A172 (cell line): ENCODE measurements around the gene RB1. TPM values are rescaled to one million over a fixed set of nuclear protein-coding genes. Genes with fewer than 3 reads are reported as not detected.
"Not testable (repeated sequence)": the region's sequence is repeated elsewhere in the genome, so short reads cannot be mapped to it uniquely, and the experiment has no call there.

Experiments
- DNase-seq: peaks from one replicate; pipeline ENCODE4 v3.0.0-alpha.2; 2015; ENCODE audit warnings: low spot score
- total RNA-seq: library from RNA; depleted of rRNA; stranded (reverse); fragments of >200 nt; shearing (Covaris generic); gene quantifications from 2 replicates; pipeline ENCODE4 v1.2.3, GENCODE V29; 2014

RB1 gene
- total RNA-seq, 1 experiment from 2014 or later, result 57.9 TPM

GRCh38 chr13:48349525-48349924, 46.0 kb downstream of the RB1 start:
- DNase-seq, result no peak

DNA sequence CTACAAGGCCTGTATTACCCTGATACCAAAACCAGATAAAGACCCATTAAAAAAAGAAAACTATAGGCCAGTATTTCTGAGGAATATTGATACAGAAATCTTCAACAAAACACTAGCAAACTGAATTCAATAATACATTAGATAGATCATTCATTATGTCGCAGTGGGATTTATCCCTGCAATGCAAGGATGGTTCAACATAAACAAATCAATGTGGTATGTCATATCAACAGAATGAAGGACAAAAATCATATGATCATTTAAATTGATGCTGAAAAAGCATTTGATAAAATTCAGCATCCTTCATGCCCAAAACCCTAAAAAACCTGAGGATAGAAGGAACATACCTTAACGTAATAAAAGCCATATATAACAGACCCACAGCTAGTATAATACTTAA, 50.0 kb downstream of the RB1 start:
- no peak for DNase-seq

DNA sequence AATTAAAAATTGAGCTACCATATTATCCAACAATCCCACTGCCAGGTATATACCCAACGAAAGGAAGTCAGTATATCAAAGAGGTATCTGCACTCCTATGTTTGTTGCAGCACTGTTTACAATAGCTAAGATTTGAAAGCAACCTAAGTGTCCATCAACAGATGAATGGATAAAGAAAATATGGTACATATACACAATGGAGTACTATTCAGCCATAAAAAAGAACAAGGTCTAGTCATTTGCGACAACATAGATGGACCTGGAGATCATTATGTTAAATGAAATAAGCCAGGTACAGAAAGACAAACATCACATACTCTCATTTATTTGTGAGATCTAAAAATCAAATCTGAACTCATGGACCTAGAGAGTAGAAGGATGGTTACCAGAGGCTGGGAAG, 52.0 kb downstream of the RB1 start:
- DNase-seq, result not testable (repeated sequence)

DNA sequence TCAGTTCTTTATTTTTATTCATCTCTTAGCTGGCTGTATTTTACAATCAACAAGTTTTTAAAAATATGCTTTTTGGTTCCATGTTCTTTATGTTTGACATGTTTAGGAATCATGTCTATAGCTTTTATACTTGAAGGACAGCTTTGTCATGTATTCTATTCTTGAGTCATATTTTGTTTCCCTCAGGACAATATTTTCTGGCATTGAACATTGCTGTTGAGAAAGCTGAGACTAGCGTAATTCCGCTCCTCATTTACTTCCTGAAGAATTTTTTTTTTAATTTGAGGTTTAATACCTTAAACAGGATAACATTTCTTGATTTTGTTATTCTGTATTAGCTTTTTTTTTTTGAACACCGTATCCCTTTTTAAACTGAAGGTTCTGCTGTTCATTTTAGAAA, 53.2 kb downstream of the RB1 start:
- DNase-seq, result no peak

DNA sequence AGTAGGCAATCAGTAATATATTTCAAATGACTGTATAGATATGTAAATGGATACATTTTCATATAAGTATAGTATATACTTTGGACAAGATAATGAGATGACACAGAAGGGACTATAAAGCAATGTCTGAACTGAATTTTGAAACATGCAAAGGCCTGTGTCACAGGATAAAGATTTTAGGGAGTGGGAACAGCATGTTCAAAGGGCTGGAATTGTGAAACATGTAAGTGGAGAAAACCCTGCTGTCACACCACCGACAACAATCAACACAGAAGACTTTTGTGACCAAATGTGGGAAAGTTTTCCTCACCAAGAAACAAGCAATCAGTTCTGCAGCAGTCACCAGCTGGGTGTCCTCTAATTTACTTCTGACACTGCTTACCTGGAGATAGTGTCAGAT, 66.4 kb downstream of the RB1 start:
- no peak for DNase-seq

DNA sequence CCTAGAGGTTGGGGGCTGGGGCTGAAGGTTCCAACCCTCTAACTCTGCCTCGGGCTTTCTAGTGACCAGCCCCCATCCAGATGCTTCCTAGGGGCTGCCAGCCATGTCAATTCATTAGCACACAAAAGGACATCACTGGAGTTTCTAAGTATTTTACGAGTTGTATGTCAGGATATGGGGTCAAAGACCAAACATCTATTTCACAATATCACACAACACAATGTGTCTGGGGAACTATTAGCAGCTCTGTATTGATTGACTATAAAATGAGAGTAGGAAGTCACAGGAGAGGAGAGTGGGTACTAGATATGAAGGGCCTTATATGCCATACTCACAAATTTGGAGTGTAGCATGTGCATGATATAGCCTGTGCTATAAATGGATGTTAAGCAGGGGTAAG, 67.3 kb downstream of the RB1 start:
- DNase-seq, result no peak

- DNase-seq, result no peak
Measured at GRCh38 chr13:48377857-48378256, 74.3 kb downstream of the RB1 start.

DNA sequence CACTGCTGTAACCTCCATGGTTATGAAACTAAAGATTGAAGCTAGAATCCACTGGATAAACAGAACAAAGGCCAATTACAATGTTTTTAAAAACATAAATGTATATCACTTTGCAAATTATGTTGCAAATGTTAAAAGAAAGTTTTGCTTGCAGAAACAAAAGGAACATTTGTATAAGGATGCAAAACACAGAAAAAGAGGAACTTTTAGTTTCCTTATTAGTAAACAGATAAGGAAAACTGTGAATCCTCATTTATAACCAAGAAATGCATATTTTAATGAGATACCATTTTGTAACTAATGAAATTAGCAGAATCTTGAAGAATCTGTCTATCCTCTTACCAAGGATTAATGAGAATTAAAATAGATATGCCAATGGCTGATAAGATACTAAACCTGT, 77.0 kb downstream of the RB1 start:
- DNase-seq, result no peak

DNA sequence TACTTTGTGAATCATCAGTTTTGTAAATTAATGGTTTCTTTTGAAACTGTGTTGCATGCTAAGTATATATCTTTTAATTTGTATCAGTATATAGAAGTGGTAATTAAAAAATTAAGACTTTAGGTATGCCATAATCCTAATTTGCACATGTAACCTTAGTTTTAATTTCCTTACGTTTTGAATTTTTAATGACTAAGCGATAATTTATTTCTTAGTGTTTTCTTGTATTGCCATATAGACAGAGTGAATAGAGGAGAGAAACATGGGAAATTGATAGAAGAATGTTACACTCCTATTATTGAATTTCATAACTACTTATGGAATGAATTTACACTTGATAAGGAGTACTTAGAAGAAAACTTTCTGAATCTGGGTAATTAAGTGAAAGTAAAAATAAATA, 79.8 kb downstream of the RB1 start:
- DNase-seq, result no peak

GRCh38 chr13:48386816-48387215, 83.3 kb downstream of the RB1 start:
- no peak for DNase-seq

DNA sequence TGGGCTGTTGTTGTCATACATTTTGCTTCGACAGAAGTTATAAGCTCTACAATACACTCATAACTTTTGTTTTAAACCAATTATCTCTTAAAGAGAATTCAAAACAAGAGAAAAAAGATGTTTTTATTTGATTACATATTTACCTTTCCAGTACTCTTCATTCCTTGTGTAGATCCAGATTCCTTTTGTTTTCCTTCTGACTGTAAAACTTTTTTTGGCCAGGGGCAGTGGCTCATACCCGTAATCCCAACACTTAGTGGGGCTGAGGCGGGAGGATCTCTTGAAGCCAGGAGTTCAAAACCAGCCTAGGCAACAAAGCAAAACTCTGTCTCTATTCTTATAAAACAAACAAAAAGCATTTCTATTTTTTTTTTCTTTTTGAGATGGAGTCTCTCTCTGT, 87.7 kb downstream of the RB1 start:
- no peak for DNase-seq

DNA sequence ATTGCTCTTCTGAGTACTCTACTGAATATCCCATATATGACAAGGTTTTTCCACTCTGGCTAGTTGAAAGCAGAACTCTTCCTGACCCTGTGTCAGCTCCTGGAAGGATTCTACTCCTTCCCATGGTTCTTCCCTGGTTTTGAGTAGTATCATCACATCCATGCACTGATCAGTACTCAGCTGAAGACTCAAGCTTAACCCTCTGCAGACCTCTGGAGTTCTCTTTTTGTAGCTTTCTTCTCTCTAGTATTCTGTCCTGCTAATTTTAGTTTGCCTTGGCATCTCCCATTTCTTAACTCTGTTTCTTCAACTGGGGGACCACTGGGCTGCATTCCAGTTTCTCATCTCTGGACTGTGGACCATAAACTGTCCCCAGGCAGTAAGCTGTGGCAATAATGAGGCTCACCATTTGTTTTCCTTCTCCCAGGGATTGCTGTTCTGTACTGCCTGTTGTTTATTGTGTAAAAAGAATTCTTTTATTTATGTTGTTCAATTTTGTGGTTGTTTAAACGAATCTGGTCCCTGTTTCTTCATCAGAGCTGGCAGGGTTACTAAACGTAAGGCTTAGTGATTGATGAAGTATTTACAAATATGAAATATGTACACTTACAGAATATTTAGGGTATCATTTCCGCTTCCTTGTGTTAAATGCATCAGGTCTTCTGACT, 89.6 kb downstream of the RB1 start:
- no peak for DNase-seq

- DNase-seq, result no peak
Measured at GRCh38 chr13:48393698-48394085, 90.1 kb downstream of the RB1 start.

GRCh38 chr13:48397744-48398143, 94.2 kb downstream of the RB1 start:
- DNase-seq, result no peak

GRCh38 chr13:48398450-48399095, 95.0 kb downstream of the RB1 start:
- no peak for DNase-seq

DNA sequence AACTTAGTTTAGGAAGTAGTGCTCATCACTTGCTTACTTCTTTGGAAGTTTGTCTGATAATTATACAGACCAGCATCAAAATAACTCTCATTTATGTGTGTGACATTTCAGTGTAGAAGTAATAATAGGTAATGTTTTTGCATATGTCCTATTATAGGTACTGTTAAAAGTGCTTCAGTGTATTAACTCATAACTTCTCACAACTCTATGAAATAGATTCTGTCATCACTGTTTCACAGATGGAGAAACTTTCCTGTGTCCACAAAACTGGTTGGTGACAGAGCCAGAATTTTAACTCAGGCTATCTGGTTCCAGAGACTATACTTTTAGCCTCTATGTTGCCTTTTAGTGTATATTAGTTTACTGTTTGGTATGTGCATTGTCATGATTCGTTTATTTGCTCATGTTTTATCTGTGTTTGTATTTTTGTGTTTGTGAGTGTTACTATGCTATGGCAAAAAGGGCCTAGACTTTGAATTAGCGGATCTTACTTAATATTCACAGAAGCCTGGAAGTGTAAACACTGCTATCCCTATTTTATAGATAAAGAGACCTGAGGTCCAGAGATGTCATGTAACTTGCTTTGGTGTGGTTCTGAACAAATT, 96.6 kb downstream of the RB1 start:
- DNase-seq, result no peak

GRCh38 chr13:48400850-48401291, 97.3 kb downstream of the RB1 start:
- DNase-seq, result peak; percentile 28

DNA sequence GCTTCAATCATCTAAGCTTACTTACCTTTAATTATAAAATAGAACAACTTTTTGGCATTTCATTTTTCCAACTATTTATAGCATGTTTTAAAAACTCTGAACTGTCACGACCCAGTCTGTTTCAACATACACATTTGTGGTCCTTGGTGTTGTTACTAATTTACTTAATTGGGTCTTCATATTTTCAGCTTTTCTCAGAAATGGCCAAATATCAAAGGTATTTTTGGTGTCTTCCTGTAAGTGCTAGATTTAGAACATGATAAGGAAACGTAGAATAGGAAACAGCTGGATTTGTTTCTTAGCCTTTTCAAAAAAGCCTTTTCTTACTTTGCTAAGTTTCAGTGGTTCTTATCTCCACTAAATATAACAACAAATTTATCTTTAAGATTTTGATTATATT, 97.9 kb downstream of the RB1 start:
- no peak for DNase-seq

DNA sequence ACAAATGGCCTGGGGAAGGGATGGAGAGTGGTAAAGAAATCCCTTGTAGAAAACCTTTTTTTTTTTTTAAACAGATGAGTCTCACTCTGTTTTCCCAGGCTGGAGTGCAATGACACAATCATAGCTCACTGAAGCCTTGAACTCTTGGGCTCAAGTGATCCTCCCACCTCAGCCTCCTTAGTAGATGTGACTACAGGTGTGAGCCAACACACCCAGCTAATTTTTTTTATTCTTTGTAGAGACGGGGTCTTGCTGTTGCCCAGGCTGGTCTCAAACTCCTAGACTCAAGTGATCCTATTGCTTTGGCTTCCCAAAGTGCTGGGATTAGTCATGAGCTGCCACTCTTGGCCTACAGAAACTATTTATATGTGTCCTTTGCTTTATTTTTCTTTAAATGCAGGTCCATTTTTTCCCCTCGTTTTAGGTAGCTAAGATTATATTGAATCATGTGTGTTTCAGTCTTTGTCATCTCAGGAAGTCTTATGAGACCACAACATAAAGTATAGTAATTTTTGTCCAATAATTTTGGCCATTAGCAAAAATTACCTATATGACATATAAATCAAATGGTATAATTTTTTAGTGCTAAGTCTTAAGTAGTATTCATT, 98.9 kb downstream of the RB1 start:
- no peak for DNase-seq

DNA sequence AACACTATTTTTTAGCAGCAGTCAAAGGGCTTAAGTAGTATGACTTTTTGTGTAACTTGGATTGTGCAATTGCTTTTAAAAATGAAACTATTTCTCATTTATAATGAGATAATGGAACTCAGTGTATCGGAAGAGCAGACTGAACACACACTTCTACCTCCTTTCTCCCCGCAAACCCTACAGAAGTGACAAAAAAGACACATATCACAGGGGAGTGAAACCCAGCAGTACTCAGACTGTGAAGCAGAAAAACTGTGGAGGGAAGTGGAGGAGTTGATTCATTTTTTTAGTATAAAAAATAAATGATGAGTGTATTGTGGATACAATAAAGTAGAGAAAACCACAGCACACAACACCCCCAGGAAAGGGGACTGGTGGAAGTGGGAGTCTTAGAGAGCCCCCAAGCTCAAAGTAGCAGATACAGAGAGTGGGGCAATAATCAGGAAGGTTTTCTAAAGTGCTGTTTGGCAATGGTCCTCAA, 99.6 kb downstream of the RB1 start:
- no peak for DNase-seq

- DNase-seq, result no peak
Measured at GRCh38 chr13:48403913-48404312, 100.4 kb downstream of the RB1 start.

GRCh38 chr13:48404952-48405351, 101.4 kb downstream of the RB1 start:
- DNase-seq, result no peak

DNA sequence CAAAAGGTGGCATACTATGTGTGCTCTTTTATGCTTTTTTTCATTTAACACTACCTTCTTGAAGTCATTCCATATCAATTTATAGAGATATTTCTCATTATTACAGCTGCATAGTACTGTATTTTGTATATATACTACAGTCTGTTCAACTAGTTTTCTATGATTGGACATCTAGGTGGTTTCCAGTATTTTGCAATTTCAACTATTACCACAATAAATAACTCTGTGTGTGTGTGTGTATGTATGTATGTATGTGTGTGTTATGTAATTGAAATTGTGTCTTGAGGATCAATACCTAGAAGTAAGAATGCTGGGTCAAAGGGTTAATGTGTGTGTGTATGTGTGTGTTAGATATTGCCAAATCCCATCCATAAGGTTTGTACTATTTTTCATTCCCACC, 102.3 kb downstream of the RB1 start:
- no peak for DNase-seq
